NB4 (cell line): ENCODE data around the gene PCDH15.

Experiments used
- CTCF ChIP-seq: IDR thresholded peaks from one replicate; pipeline ENCODE4 v1.5.1; 2012; ENCODE audit warnings: low read depth, low read length
- POLR2A ChIP-seq: IDR thresholded peaks from 2 replicates; pipeline ENCODE4 v1.6.1; 2011; ENCODE audit warnings: mild to moderate bottlenecking; ENCODE audit not compliant: insufficient read length; ENCODE audit errors: extremely low read depth

GRCh38 chr10:54434782-54435181, 366.2 kb downstream of the PCDH15 start:
- TF ChIP-seq CTCF (no peak), POLR2A (no peak)
